Ishikawa (cell line): ENCODE data around the gene TUT1.

Source experiments
- CEBPB ChIP-seq: IDR thresholded peaks from 2 replicates; pipeline ENCODE4 v1.6.1; 2012
- EGR1 ChIP-seq: IDR thresholded peaks from 2 replicates; pipeline ENCODE4 v1.6.1; 2012
- EP300 ChIP-seq: IDR thresholded peaks from 2 replicates; pipeline ENCODE4 v1.6.1; 2012; ENCODE audit warnings: borderline replicate concordance
- FOXM1 ChIP-seq: IDR thresholded peaks from 2 replicates; pipeline ENCODE4 v1.6.1; 2012; ENCODE audit warnings: low read depth, borderline replicate concordance
- NFIC ChIP-seq: IDR thresholded peaks from 2 replicates; pipeline ENCODE4 v1.6.1; 2012
- RAD21 ChIP-seq: IDR thresholded peaks from 2 replicates; pipeline ENCODE4 v1.6.1; 2012; ENCODE audit warnings: low read depth
- TAF1 ChIP-seq: IDR thresholded peaks from 2 replicates; pipeline ENCODE4 v1.6.1; 2012; ENCODE audit warnings: low read depth, mild to moderate bottlenecking
- TEAD4 ChIP-seq: IDR thresholded peaks from 2 replicates; pipeline ENCODE4 v1.6.1; 2012
- YY1 ChIP-seq: IDR thresholded peaks from 2 replicates; pipeline ENCODE4 v1.6.1; 2012; ENCODE audit warnings: low read depth
- TF ChIP-seq, protein P1 (sequence below): IDR thresholded peaks from 2 replicates; pipeline ENCODE4 v1.6.1; 2012; ENCODE audit warnings: low read depth, mild to moderate bottlenecking
- TF ChIP-seq, protein P2 (sequence below): IDR thresholded peaks from 2 replicates; pipeline ENCODE4 v1.6.1; 2012
- TF ChIP-seq, protein P3 (sequence below): IDR thresholded peaks from 2 replicates; pipeline ENCODE4 v1.6.1; 2012

DNA sequence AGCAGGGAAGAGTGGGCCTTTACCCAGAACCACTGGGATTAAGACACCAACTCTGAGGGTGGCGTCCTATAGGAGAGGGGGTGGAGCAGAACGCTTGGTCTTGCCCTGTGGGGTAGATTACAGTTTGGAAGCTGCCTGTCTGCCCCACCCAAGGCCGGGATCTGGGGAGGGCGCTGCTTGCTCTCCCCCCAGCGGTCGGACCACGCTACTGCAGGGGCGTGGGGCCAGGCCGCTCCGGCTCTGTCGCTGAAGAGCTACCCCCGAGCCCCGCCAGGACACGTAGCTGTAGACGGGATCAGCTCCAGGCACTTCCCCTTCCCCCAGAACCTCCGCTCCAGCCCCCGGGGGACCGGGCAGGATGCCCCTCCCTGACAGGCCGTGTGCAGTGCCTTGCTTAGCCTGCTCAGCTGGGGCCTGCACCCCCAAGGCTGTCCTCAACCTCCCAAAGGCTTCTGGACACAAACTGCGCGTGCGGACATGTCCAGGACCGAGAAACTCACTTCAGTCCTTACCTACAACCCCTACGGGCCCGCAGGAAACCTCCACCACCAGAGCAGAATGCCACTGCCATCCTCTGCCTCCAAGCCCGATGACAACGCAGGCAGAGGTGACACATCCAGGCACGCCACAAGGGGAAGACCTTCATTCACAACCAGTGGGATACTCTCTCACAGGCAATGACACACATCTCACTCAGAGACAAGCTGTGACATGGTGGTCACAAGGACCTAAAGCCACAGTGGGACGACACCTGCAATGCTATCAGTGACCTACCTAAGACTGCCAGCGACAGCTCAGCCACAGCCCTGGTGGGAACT is 48.4 kb downstream of the TUT1 start:
- TF ChIP-seq NFIC (0 out of 2 replicates have a peak, but pooled peaks have one; percentile 23), RAD21 (peak; percentile 92), YY1 (no peak), TAF1 (no peak), EP300 (no peak), CEBPB (no peak), EGR1 (no peak), FOXM1 (no peak), TEAD4 (no peak)
- TF ChIP-seq, protein P1, sequence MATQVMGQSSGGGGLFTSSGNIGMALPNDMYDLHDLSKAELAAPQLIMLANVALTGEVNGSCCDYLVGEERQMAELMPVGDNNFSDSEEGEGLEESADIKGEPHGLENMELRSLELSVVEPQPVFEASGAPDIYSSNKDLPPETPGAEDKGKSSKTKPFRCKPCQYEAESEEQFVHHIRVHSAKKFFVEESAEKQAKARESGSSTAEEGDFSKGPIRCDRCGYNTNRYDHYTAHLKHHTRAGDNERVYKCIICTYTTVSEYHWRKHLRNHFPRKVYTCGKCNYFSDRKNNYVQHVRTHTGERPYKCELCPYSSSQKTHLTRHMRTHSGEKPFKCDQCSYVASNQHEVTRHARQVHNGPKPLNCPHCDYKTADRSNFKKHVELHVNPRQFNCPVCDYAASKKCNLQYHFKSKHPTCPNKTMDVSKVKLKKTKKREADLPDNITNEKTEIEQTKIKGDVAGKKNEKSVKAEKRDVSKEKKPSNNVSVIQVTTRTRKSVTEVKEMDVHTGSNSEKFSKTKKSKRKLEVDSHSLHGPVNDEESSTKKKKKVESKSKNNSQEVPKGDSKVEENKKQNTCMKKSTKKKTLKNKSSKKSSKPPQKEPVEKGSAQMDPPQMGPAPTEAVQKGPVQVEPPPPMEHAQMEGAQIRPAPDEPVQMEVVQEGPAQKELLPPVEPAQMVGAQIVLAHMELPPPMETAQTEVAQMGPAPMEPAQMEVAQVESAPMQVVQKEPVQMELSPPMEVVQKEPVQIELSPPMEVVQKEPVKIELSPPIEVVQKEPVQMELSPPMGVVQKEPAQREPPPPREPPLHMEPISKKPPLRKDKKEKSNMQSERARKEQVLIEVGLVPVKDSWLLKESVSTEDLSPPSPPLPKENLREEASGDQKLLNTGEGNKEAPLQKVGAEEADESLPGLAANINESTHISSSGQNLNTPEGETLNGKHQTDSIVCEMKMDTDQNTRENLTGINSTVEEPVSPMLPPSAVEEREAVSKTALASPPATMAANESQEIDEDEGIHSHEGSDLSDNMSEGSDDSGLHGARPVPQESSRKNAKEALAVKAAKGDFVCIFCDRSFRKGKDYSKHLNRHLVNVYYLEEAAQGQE: no peak
- TF ChIP-seq, protein P2, sequence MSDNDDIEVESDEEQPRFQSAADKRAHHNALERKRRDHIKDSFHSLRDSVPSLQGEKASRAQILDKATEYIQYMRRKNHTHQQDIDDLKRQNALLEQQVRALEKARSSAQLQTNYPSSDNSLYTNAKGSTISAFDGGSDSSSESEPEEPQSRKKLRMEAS: peak; percentile 46; the same call in 1 of the 2 replicates
- TF ChIP-seq, protein P3, sequence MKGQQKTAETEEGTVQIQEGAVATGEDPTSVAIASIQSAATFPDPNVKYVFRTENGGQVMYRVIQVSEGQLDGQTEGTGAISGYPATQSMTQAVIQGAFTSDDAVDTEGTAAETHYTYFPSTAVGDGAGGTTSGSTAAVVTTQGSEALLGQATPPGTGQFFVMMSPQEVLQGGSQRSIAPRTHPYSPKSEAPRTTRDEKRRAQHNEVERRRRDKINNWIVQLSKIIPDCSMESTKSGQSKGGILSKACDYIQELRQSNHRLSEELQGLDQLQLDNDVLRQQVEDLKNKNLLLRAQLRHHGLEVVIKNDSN: no peak
